Cardiac septum (tissue), 1 donor: Measurements from ENCODE around the gene SNAPC1. TPM values are rescaled to one million over a fixed set of nuclear protein-coding genes. Genes with fewer than 3 reads are reported as not detected.
"Not testable (repeated sequence)": the region's sequence is repeated elsewhere in the genome, so short reads cannot be mapped to it uniquely, and the experiment has no call there.

Experiments
- DNase-seq: peaks from one replicate; pipeline ENCODE4 v3.0.0-alpha.2; 2020; ENCODE audit warnings: low spot score
- intact Hi-C: fragments of 100-400 bp; cut with DNase I; formaldehyde crosslinking; loops from one replicate; pipeline ENCODE4 v1.14.0; 2022
- total RNA-seq: library from RNA; stranded (reverse); fragmentation: NEBNext Ultra II Directional; extraction: Animal tissue kit (Norgen Biotek cat#: 25700); gene quantifications from one replicate; pipeline ENCODE4 v1.2.1, GENCODE V29; 2021
- donor health status: DM: no; HTN: no; CAD: no.

SNAPC1 gene
- total RNA-seq, 1 donor from 2014 or later: 5.0 TPM

DNA sequence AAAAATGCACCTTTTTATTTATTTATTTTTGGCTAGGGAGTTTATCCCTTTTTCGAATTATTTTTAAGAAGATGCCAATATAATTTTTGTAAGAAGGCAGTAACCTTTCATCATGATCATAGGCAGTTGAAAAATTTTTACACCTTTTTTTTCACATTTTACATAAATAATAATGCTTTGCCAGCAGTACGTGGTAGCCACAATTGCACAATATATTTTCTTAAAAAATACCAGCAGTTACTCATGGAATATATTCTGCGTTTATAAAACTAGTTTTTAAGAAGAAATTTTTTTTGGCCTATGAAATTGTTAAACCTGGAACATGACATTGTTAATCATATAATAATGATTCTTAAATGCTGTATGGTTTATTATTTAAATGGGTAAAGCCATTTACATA lies 14.9 kb upstream of the SNAPC1 start:
- intact Hi-C loops: no loop called here
- no peak for DNase-seq

DNA sequence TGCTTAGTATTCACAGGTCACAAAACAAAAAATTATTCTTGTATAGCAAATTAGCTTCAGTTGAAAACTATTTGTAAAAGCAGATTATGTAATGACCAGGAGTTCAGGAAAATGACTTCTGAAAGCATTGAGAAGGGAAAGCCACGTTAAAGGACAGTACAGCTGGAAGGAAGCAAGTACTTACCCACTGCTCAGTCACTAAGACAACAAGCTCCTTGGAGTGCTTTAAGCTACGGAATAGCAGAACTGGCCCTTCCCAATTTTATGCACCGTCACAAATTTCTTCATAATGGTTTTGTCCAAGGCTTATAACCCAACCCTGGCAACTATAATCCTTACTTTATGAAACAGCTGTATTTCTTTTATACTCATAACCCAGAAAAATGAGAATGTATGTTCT lies 13.0 kb upstream of the SNAPC1 start:
- DNase-seq: no peak
- intact Hi-C loops: no loop called here

- intact Hi-C loops: loop anchor here (2.0 to 5.0 kb wide), 3 partner anchors 15 to 283 kb away; partner anchors contain the start of gene HIF1A
Measured at GRCh38 chr14:61749867-61750266, 12.4 kb upstream of the SNAPC1 start.

GRCh38 chr14:61750708-61751474 lies 11.3 kb upstream of the SNAPC1 start:
- peak; percentile 97 for DNase-seq
- intact Hi-C loops: loop anchor here (2.0 to 5.0 kb wide), 3 partner anchors 14 to 284 kb away; partner anchors contain the start of gene HIF1A

More at GRCh38 chr14:61749867-61750266, 12.4 kb upstream of the SNAPC1 start:
- no peak for DNase-seq

DNA sequence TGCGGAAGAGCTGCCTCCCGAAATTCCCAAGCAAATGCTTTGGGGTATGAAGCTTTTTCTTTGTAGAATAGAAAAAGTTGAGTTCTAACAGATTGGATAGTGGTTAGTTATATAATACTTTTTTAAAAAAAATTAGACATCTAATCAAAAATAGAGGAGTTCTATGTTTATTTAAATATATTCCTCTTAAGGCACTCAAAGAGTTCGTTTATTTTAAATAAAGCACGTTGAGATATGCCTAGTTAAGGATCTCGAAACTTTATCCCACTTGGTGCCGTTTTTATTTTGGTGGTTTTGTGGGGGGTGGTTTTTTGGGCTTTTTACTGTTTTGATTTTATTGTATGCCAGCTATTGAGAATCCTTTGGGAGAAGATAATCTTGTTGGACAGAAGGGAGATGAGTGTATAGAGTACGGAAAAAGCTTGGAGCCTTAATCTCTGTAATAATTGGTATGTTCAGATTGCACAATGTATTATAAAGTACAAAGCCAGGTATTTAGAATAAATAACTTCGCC lies 10.7 kb upstream of the SNAPC1 start:
- intact Hi-C loops: loop anchor here (2.0 to 5.0 kb wide), 3 partner anchors 13 to 284 kb away; partner anchors contain the start of gene HIF1A

DNA sequence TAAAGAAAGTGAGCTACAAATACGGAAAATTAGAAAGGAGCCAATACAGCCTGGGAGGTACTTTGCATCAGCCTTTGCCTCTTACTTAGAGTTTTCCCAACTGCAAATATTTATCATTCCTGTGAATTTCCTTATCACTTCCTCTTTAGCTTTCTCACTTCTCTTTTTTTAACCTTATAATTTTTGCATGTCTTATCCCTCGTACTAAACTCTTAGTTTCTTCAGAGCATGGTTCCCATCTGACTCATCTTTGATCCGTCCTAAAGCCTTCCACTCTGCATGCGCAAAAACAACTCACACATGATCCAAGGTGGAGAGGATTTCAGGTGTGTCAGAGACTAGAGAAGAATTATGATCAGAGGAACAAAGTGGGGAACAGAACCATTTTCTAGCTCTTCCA lies 9.6 kb upstream of the SNAPC1 start:
- DNase-seq: no peak
- intact Hi-C loops: loop anchor here (5.0 kb wide), 2 partner anchors 55 to 285 kb away; partner anchors contain the start of gene HIF1A

More for the DNA sequence above, 10.7 kb upstream of the SNAPC1 start:
- DNase-seq: no peak

GRCh38 chr14:61753631-61754030 lies 8.6 kb upstream of the SNAPC1 start:
- intact Hi-C loops: loop anchor here (5.0 kb wide), 2 partner anchors 56 to 286 kb away; partner anchors contain the start of gene HIF1A
- no peak for DNase-seq

DNA sequence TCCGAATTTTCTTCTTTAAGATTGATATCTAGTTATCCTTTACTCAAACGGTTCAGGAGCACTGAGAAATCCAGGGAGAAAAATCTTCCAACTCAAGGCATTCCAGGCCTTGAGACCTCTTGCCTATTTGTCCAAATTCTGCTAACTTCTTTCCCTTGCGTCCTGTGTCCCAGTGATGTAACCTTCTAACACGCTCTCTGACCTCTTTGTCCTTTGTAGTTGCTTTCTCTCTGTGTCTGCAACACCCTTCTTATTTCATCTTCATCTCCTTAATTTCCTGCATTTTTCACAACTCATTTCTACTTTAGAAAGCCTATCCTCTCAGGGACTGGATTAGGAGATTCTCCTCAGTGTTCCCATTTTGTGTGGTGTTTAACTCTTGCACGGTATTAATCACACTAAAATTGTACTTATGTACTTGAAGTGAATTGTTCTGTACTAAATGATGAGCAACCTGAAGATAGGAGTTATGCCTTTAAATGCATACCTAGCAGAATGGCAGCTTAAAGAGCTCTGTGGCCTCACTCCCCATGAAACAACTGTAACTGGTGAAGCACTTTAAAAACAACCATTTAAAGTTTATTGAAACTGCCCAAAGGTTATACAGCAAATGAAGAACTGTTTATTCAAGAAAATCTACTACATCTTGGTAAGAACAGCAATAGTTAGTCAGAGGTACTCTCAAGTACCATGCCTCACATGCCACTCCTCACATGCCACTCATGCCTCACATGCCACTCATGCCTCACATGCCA lies 7.4 kb upstream of the SNAPC1 start:
- intact Hi-C loops: loop anchor here (5.0 kb wide), 2 partner anchors 58 to 288 kb away; partner anchors contain the start of gene HIF1A
- no peak for DNase-seq

DNA sequence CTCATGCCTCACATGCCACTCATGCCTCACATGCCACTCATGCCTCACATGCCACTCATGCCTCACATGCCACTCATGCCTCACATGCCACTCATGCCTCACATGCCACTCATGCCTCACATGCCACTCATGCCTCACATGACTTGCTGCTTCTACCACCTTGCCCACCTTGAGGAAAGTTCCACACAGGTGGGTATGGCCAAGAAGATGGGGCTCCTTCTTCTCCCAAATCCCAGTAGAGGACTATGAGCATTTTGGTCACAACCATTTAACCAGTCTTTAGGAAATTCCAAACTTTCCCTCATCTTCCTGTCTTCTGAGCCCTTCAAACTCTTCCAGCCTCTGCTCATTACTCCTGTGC lies 6.9 kb upstream of the SNAPC1 start:
- DNase-seq, intact Hi-C loops: not testable (repeated sequence)

- intact Hi-C loops: no loop called here
Measured at GRCh38 chr14:61756135-61756534, 6.1 kb upstream of the SNAPC1 start.

GRCh38 chr14:61759878-61760277 lies 2.3 kb upstream of the SNAPC1 start:
- intact Hi-C loops: no loop called here
- no peak for DNase-seq

More at GRCh38 chr14:61756135-61756534, 6.1 kb upstream of the SNAPC1 start:
- no peak for DNase-seq

DNA sequence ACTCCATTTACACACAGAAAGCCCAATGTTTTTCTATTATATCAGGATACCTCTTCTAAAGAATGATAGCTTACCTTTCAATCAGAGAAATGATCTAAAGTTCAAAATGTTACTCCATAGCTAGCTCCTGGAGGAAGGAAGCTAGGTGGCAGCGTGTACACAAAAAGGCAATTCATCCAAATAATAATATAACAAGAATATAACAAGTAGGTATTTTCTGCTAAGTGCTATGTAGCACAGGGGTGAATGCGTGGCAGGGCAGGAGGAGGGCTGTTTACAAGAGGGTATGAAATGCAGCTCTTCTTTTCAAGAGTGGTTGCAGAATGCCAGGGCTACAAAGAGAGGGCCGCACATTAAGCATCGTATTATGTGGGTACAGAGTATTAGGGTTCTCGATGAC lies 663 bp upstream of the SNAPC1 start:
- intact Hi-C loops: no loop called here
- no peak for DNase-seq

DNA sequence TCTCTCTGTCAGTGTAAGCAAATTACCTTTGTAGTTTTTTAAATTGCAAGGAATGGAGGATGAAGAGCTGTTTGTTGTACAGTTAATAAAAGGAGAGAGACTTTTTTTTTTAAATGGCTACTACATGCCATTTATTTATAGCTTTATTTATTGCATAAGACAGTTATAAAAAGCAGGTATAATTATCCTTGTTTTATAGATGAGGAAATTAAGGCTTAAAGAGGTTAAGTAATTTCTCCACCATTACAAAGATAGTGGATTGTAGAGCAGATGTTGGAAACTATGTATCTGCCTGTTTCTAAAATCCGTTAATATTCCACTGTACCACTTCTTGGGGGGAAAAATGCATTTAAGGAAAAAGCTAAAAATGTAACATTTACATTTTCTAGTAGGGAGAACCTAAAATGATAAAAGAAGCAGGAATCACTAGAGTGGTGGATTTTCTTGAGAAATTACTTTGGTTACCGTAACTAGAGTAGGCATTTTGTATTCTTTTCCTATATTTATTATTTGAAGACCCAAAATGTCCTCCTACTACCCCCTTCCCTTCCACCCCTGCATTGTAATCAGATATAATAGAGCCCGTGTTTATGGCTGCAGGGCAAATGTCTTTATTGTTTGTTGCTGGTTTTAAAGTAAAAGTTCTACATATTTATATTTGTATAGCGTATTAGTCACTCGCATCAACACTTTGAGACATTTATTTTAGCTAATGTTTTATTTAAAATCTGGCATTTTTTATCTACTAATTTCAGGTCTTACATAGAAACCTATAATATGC lies 2.3 kb downstream of the SNAPC1 start:
- intact Hi-C loops: loop anchor here (2.0 kb wide), 1 partner anchor 14 kb away; no protein-coding TSS in a partner anchor
- DNase-seq: no peak

GRCh38 chr14:61765225-61765943 lies 3.2 kb downstream of the SNAPC1 start:
- no peak for DNase-seq
- intact Hi-C loops: loop anchor here (2.0 kb wide), 1 partner anchor 15 kb away; no protein-coding TSS in a partner anchor

DNA sequence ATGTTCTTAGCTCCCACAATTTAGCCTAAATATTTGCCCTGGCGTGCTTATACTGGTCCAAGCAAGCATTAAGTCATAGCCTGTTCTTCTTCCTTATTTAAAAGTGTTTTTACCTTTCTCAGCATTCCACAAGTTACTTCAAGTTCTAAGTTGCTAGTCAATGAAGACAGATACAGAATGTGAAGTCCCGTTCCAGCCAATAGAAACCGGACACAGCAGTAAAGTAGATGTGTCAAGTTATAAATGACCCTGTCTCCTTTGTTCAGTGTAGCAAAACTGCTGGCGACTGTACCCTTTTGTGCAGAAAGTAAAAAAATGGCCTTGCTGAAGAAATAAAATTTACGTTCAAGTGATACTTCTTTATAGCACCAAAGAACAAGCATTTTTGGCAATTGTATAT lies 3.9 kb downstream of the SNAPC1 start:
- DNase-seq: no peak
- intact Hi-C loops: no loop called here

- no peak for DNase-seq
- intact Hi-C loops: no loop called here
Measured at GRCh38 chr14:61768240-61768639, 6.0 kb downstream of the SNAPC1 start.

GRCh38 chr14:61769893-61770292 lies 7.7 kb downstream of the SNAPC1 start:
- intact Hi-C loops: no loop called here
- DNase-seq: no peak

- no peak for DNase-seq
- intact Hi-C loops: no loop called here
Measured at GRCh38 chr14:61774861-61775260, 12.6 kb downstream of the SNAPC1 start.

GRCh38 chr14:61780125-61780524 lies 17.9 kb downstream of the SNAPC1 start:
- intact Hi-C loops: no loop called here

More at GRCh38 chr14:61780125-61780524, 17.9 kb downstream of the SNAPC1 start:
- no peak for DNase-seq
